ENCODE measurements around the gene TP73.

Gene TP73

GRCh38 chr1:3639397-3639911 lies 12.9 kb upstream of the TP73 start:
- ATAC-seq (no peak), DNase-seq (ENCODE audit: low spot score in 2 of 2) (no peak)
- no peaks in the 10 kb centered on the region for H3K4me1 Mint-ChIP-seq
- H3K4me3 Mint-ChIP-seq: no peak overlapping the region
- H3K36me3 Mint-ChIP-seq: peaks cover 62% of the 10 kb centered on the region
- H3K9me3 Mint-ChIP-seq: no peaks in the 10 kb centered on the region
- no peak overlapping the region for H3K27ac Mint-ChIP-seq

GRCh38 chr1:3640121-3640837 lies 12.0 kb upstream of the TP73 start:
- no peak overlapping the region for H3K27ac Mint-ChIP-seq
- DNase-seq (ENCODE audit: low spot score in 2 of 2) (no peak), ATAC-seq (no peak)
- peaks cover 59% of the 10 kb centered on the region for H3K36me3 Mint-ChIP-seq
- H3K4me3 Mint-ChIP-seq: no peak overlapping the region
- no peaks in the 10 kb centered on the region for H3K4me1 Mint-ChIP-seq
- no peaks in the 10 kb centered on the region for H3K9me3 Mint-ChIP-seq

- peaks cover 57% of the 10 kb centered on the region for H3K36me3 Mint-ChIP-seq
- no peaks in the 10 kb centered on the region for H3K4me1 Mint-ChIP-seq
- no peaks in the 10 kb centered on the region for H3K9me3 Mint-ChIP-seq
- H3K27ac Mint-ChIP-seq: no peak overlapping the region
- DNase-seq (ENCODE audit: low spot score in 2 of 2) (no peak), ATAC-seq (no peak)
- H3K4me3 Mint-ChIP-seq: no peak overlapping the region
These were observed 11.1 kb upstream of the TP73 start for GRCh38 chr1:3641046-3641760.

GRCh38 chr1:3641816-3642215 lies 10.5 kb upstream of the TP73 start:
- Mint-ChIP-seq H3K9me3 (no peaks in the 10 kb centered on the region), H3K36me3 (peaks cover 57% of the 10 kb centered on the region), H3K4me1 (no peaks in the 10 kb centered on the region), H3K4me3 (no peak overlapping the region), H3K27ac (no peak overlapping the region)
- ATAC-seq (no peak), DNase-seq (ENCODE audit: low spot score in 2 of 2) (no peak)

GRCh38 chr1:3642919-3643675 lies 9.2 kb upstream of the TP73 start:
- H3K36me3 Mint-ChIP-seq: peaks cover 54% of the 10 kb centered on the region
- no peaks in the 10 kb centered on the region for H3K9me3 Mint-ChIP-seq
- ATAC-seq: no peak
- no peak overlapping the region for H3K27ac Mint-ChIP-seq
- no peak for DNase-seq (ENCODE audit: low spot score in 2 of 2)
- H3K4me3 Mint-ChIP-seq: no peak overlapping the region
- H3K4me1 Mint-ChIP-seq: peaks cover 4% of the 10 kb centered on the region

- peaks cover 44% of the 10 kb centered on the region for H3K36me3 Mint-ChIP-seq
- H3K4me3 Mint-ChIP-seq: no peak overlapping the region
- no peaks in the 10 kb centered on the region for H3K9me3 Mint-ChIP-seq
- ATAC-seq (no peak), DNase-seq (ENCODE audit: low spot score in 2 of 2) (no peak)
- H3K4me1 Mint-ChIP-seq: peaks cover 12% of the 10 kb centered on the region
- H3K27ac Mint-ChIP-seq: no peak overlapping the region
These were observed 8.0 kb upstream of the TP73 start for GRCh38 chr1:3644273-3644672.

DNA sequence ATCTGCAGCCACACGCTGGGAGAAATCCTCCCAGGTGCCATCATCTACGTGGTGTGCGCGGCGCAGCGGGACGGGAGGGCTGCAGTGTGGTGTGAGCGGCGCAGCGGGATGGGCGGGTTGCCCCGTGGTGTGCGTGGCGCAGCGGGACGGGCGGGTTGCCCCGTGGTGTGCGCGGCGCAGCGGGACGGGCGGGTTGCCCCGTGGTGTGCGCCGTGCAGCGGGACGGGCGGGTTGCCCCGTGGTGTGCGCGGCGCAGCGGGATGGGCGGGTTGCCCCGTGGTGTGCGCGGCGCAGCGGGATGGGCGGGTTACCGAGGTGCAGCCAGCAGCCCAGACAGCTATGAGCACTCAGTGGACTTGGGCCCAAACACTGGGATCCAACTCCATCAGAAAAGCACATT lies 7.1 kb upstream of the TP73 start:
- ATAC-seq (no peak), DNase-seq (ENCODE audit: low spot score in 2 of 2) (no peak)
- H3K27ac Mint-ChIP-seq: no peak overlapping the region
- H3K36me3 Mint-ChIP-seq: peaks cover 44% of the 10 kb centered on the region
- no peak overlapping the region for H3K4me3 Mint-ChIP-seq
- H3K9me3 Mint-ChIP-seq: no peaks in the 10 kb centered on the region
- peaks cover 12% of the 10 kb centered on the region for H3K4me1 Mint-ChIP-seq

DNA sequence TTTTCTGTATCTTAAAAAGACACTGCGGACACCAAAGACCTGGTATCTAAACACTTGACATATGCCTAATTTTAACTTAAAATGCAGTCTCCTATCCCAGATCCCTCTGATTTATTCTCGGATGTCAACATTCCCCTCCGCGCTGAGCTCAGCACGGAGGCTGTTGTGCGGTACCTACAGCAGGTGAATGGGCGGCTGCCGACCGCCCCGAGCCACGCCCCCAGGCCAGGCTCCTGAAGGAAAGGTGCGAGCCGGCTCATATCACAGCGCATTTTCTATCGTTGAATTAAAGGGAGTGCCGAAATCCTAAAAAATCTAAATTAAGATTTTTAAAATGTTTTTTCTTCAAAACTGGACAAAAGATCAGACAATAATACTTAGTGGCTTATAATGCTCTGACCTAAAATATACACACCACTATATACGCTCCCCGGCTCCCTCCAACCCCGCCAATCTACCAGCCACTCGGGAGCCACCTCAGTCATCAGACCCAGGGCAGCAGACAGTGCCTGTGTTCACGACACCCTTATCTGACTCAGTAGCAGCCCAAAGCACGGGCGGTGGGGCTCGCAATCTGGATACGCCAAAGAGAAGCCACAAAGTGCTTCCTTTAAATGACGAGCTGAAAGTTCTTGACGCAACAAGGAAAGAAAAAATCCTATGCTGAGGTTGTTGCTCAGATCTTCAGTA lies 6.5 kb upstream of the TP73 start:
- ATAC-seq (no peak), DNase-seq (ENCODE audit: low spot score in 2 of 2) (no peak)
- H3K4me3 Mint-ChIP-seq: no peak overlapping the region

DNA sequence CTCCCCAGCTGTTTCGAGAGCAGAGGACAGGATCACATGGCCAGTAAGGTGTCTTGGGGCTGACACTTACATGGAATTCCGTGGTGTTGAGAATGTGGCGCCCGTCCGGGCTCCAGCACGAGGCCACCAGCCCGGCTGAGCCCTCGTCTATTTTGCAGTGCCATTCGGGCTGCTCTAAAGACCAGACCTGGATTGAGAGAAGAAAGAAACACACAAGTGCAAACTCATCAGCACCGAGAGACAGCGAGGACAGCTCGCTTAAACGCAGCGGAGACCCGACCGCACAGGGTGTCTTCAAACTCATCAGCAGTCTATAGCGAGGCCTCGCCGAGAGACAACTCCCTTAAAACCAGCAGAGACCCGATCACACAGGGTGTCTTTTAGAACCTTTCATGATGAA lies 5.7 kb upstream of the TP73 start:
- no peak overlapping the region for H3K27ac Mint-ChIP-seq
- H3K4me1 Mint-ChIP-seq: peaks cover 18% of the 10 kb centered on the region
- no peak for DNase-seq (ENCODE audit: low spot score in 2 of 2)
- H3K9me3 Mint-ChIP-seq: no peaks in the 10 kb centered on the region
- no peak overlapping the region for H3K4me3 Mint-ChIP-seq
- H3K36me3 Mint-ChIP-seq: peaks cover 44% of the 10 kb centered on the region
- ATAC-seq: no peak

More for the DNA sequence above, 6.5 kb upstream of the TP73 start:
- Mint-ChIP-seq H3K36me3 (peaks cover 44% of the 10 kb centered on the region), H3K27ac (no peak overlapping the region), H3K4me1 (peaks cover 12% of the 10 kb centered on the region), H3K9me3 (no peaks in the 10 kb centered on the region)

DNA sequence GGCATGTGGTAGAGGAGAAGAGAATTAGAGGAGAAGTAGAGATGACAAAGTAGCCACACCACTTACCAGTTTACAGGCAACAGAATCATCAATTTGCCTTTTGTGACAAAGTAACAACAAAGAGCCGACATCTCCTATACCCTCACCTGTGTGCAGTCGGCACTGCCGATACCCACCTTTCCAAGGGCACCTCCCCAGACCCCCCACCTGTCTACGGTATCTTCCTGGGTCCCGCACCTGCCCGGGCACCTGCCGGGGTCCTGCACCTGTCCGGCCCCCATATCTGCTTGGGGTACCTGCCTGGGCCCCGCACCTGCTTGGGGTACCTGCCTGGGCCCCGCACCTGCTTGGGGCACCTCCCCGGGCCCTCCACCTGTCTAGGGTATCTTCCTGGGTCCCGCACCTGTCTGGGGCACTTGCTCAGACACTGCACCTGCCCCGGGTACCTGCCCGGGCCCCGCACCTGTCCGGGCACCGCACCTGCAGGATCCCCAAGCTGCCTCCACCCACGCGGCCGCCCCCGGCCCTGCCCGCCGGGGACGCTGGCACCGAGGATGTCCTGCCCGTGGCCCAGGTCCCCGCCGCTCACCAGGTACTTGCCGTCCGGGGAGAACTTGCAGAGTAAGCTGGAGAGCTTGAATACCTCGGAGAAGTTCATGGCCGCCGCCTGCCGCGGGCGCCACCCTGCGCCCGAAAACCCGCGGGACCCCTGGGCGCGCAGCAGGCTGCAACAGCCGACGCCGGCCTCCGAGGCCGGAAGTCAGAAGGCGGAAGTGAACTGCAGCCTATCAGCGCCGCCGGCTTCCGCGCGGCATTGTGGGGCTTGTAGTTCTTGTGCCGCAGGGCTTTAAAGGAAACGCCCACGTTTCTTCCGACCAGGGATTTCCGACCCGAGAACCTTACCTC lies 2.7 kb upstream of the TP73 start, which contains the start of gene WRAP73:
TSS of gene WRAP73 (minus strand) at position 762 of the 906 bp plus-strand sequence. CDS start at position 658, 104 bp downstream.
- Mint-ChIP-seq H3K4me3 (peak within 1 kb of the TSS; percentile 72), H3K36me3 (peaks cover 29% of the 10 kb centered on the region), H3K27ac (peak within 1 kb of the TSS; percentile 84), H3K4me1 (peaks cover 18% of the 10 kb centered on the region), H3K9me3 (no peaks in the 10 kb centered on the region)
- ATAC-seq: peak; percentile 98
- peak; percentile 71 to 91 for DNase-seq (ENCODE audit: low spot score in 2 of 2)

DNA sequence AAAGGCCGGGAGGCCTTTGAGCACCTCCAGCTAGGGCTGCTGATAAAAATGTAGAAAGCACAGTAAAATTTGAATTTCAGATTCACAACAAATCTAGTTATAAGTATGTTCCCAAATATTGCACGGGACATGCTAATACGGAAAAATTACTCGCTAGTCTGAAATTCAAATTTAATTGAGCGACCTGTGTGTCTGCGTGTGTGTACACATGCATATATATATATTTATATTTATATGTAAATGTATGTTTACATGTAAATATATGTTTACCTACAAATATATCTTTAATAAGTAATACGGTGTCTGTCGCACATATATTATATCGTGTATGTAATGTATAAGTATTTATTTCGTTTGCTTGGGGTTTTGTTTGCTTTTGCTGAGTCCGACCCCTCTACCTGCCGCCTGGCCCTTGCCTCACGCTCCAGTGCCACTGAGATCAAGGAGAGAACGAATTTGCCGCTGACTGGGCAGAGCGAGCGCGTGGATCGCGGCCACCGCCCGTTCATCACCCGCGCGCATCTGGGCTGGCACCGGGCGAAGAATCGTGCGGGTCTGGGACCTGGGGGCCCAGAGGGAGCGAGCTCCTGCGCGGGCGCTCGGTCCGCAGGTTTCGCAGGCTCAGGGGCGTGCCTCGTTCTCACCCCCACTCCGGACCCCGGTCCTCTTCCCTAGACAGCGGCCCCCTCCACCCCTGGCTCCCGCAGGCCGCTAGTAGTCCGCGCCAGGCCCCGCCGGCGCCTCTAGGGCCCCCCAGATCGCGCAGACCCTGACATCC lies 1.9 kb upstream of the TP73 start:
- H3K27ac Mint-ChIP-seq: peak overlapping the region; percentile 84
- ATAC-seq (no peak), DNase-seq (ENCODE audit: low spot score in 2 of 2) (no peak)
- H3K4me3 Mint-ChIP-seq: peak overlapping the region; percentile 72
- H3K9me3 Mint-ChIP-seq: no peaks in the 10 kb centered on the region
- H3K36me3 Mint-ChIP-seq: peaks cover 24% of the 10 kb centered on the region
- peaks cover 18% of the 10 kb centered on the region for H3K4me1 Mint-ChIP-seq

GRCh38 chr1:3651026-3651929 lies 1.0 kb upstream of the TP73 start:
- Mint-ChIP-seq H3K9me3 (no peaks in the 10 kb centered on the region), H3K36me3 (peaks cover 15% of the 10 kb centered on the region), H3K27ac (no peak overlapping the region), H3K4me1 (peaks cover 22% of the 10 kb centered on the region), H3K4me3 (peak overlapping the region; percentile 72)
- ATAC-seq (no peak), DNase-seq (ENCODE audit: low spot score in 2 of 2) (no peak)
